GM12878 (cell line): ENCODE data around the gene PI4KB. TPM values are rescaled to one million over a fixed set of nuclear protein-coding genes. Genes with fewer than 3 reads are reported as not detected.

Experiments used
- ATAC-seq: fragments of 200-7000 bp; cut with Tn5 transposase; 3 replicates; pipeline ENCODE4 v1.9.1; 2020; ENCODE audit warnings: mild to moderate bottlenecking, moderate library complexity
- BruUV-seq: library from RNA; stranded (reverse); fragments of 400-500 nt; replicated peaks from 2 replicates; lab custom pipeline; 2021; lab: Mats Ljungman, UMichigan
- CTCF ChIA-PET: fragments of 300-600 bp; sonication (Branson Sonifier 250); formaldehyde crosslinking; extraction: SDS; loops from one replicate; lab custom pipeline; 2021; ENCODE audit warnings: inconsistent platforms; lab: Yijun Ruan, JAX
- POLR2A ChIA-PET: fragments of 350-600 bp; formaldehyde crosslinking; extraction: SDS; loops from one replicate; lab custom pipeline; 2021; ENCODE audit warnings: inconsistent platforms; lab: Charles Lee
- RAD21 ChIA-PET: fragments of 300-600 bp; sonication (Branson Sonifier 250); formaldehyde crosslinking; loops from one replicate; lab custom pipeline; 2023; ENCODE audit warnings: antibody characterized with exemption; ENCODE audit not compliant: unreplicated experiment; lab: Charles Lee
- SMC1A ChIA-PET: fragments of 300-600 bp; sonication (Branson Sonifier 250); formaldehyde crosslinking; loops from one replicate; lab custom pipeline; 2023; ENCODE audit not compliant: unreplicated experiment, uncharacterized antibody; lab: Charles Lee
- DNase-seq: peaks from one replicate; pipeline ENCODE4 v3.0.0-alpha.2; 2011; ENCODE audit warnings: low read depth, low spot score
- FAIRE-seq: peaks from 3 replicates; lab custom pipeline; 2011; peaks lifted over from hg19 to GRCh38; lab: Jason Lieb, UNC
- H2AFZ ChIP-seq: 2 replicates; pipeline ENCODE4 v1.6.0; 2011; ENCODE audit warnings: low read depth, low read length, control low read depth; ENCODE audit not compliant: control insufficient read depth
- H3K27ac ChIP-seq: 2 replicates; pipeline ENCODE4 v1.5.1; 2011; ENCODE audit warnings: control low read depth; ENCODE audit not compliant: control insufficient read depth, insufficient read depth
- H3K27me3 ChIP-seq, 2 experiments: replicated peaks in 1 of 2; 2 replicates each; pipeline versions ENCODE4 v1.6.0 to v1.6.1; 2011; ENCODE audit warnings: low read length in 1 of 2; ENCODE audit not compliant: control insufficient read depth in 2 of 2, insufficient read depth in 2 of 2
- H3K36me3 ChIP-seq, 2 experiments: 2 replicates each; pipeline ENCODE4 v1.5.1; 2011; ENCODE audit warnings: low read length in 1 of 2; ENCODE audit not compliant: control insufficient read depth in 2 of 2, insufficient read depth in 2 of 2
- H3K4me1 ChIP-seq: 2 replicates; pipeline ENCODE4 v1.6.1; 2011; ENCODE audit warnings: mild to moderate bottlenecking, low read length, moderate library complexity, mixed read lengths; ENCODE audit not compliant: control insufficient read depth, insufficient read depth
- H3K4me2 ChIP-seq: 2 replicates; pipeline ENCODE4 v1.6.0; 2011; ENCODE audit warnings: control low read depth; ENCODE audit not compliant: control insufficient read depth, insufficient read depth
- H3K4me3 ChIP-seq: fragments of 200-600 bp; sonication (generic); 2 replicates; pipeline ENCODE4 v1.5.1; 2016
- H3K79me2 ChIP-seq: 2 replicates; pipeline ENCODE4 v1.6.0; 2011; ENCODE audit warnings: low read length; ENCODE audit not compliant: control insufficient read depth, insufficient read depth
- H3K9ac ChIP-seq: 2 replicates; pipeline ENCODE4 v1.8.0; 2011; ENCODE audit warnings: low read length, control low read depth, mixed read lengths; ENCODE audit not compliant: control insufficient read depth, insufficient read depth
- H3K9me3 ChIP-seq: replicated peaks from 3 replicates; pipeline ENCODE4 v1.5.1; 2011; ENCODE audit warnings: mild to moderate bottlenecking, low read length; ENCODE audit not compliant: control insufficient read depth, insufficient read depth
- H4K20me1 ChIP-seq: 2 replicates; pipeline ENCODE4 v1.6.0; 2011; ENCODE audit not compliant: control insufficient read depth, insufficient read depth
- ATF7 ChIP-seq: fragments of 450-650 bp; IDR thresholded peaks from 2 replicates; pipeline ENCODE4 v1.6.1; 2016; ENCODE audit warnings: low read depth, mild to moderate bottlenecking
- BACH1 ChIP-seq: fragments of 450-650 bp; IDR thresholded peaks from 2 replicates; pipeline ENCODE4 v1.6.1; 2017; ENCODE audit warnings: mild to moderate bottlenecking, borderline replicate concordance
- CHD2 ChIP-seq: IDR thresholded peaks from 2 replicates; pipeline ENCODE4 v1.6.1; 2011; ENCODE audit warnings: low read depth, low read length, improper control_type of control experiment, borderline replicate concordance
- DPF2 ChIP-seq: fragments of 450-650 bp; IDR thresholded peaks from 2 replicates; pipeline ENCODE4 v1.6.1; 2017; ENCODE audit warnings: mild to moderate bottlenecking
- GATAD2B ChIP-seq: fragments of 450-650 bp; conservative IDR thresholded peaks from 2 replicates; pipeline ENCODE4 v1.6.1; 2017; ENCODE audit warnings: low read depth, mild to moderate bottlenecking, moderate library complexity
- HDGF ChIP-seq: fragments of 450-650 bp; IDR thresholded peaks from 2 replicates; pipeline ENCODE4 v1.6.1; 2016; ENCODE audit warnings: antibody characterized with exemption
- IRF4 ChIP-seq: IDR thresholded peaks from 2 replicates; pipeline ENCODE4 v1.6.1; 2011; ENCODE audit warnings: low read depth, low read length
- NR2F1 ChIP-seq: fragments of 450-650 bp; conservative IDR thresholded peaks from 2 replicates; pipeline ENCODE4 v1.6.1; 2017; ENCODE audit warnings: mild to moderate bottlenecking
- POLR2A ChIP-seq: IDR thresholded peaks from 2 replicates; pipeline ENCODE4 v1.6.1; 2011; ENCODE audit warnings: low read depth, mild to moderate bottlenecking, low read length
- POLR2AphosphoS5 ChIP-seq: IDR thresholded peaks from 2 replicates; pipeline ENCODE4 v1.6.1; 2011; ENCODE audit warnings: mild to moderate bottlenecking, low read length, inconsistent platforms
- RAD21 ChIP-seq: IDR thresholded peaks from 2 replicates; pipeline ENCODE4 v1.6.1; 2011; ENCODE audit warnings: mild to moderate bottlenecking, low read depth, low read length, moderate library complexity; ENCODE audit not compliant: insufficient read depth
- RB1 ChIP-seq: fragments of 450-650 bp; formaldehyde crosslinking; IDR thresholded peaks from 2 replicates; pipeline ENCODE4 v1.6.1; 2017; ENCODE audit warnings: mild to moderate bottlenecking, borderline replicate concordance
- SIN3A ChIP-seq: IDR thresholded peaks from 2 replicates; pipeline ENCODE4 v1.6.1; 2012; ENCODE audit warnings: low read depth, low read length, improper control_type of control experiment
- SMAD5 ChIP-seq: IDR thresholded peaks from 2 replicates; pipeline ENCODE4 v1.6.1; 2016; ENCODE audit warnings: antibody characterized with exemption, low read depth
- SREBF1 ChIP-seq: IDR thresholded peaks from 2 replicates; pipeline ENCODE4 v1.6.1; 2012; ENCODE audit warnings: mild to moderate bottlenecking, low read length
- STAT3 ChIP-seq: IDR thresholded peaks from 2 replicates; pipeline ENCODE4 v1.6.1; 2011; ENCODE audit warnings: low read depth, low read length, improper control_type of control experiment
- WGBS: methylation state at CpG from one replicate; pipeline ENCODE4 v1.1.6; 2016; ENCODE audit warnings: low lambda C conversion rate; ENCODE audit not compliant: insufficient replicate concordance, insufficient coverage; ENCODE audit errors: missing lambda C conversion rate; 5-methylcytosine and 5-hydroxymethylcytosine counted together
- in situ Hi-C: fragments of 300-500 bp; cut with MboI; formaldehyde crosslinking; loops from 9 replicates; pipeline ENCODE4 v1.14.3; 2018; ENCODE audit warnings: mixed read lengths
- intact Hi-C: fragments of 100-400 bp; cut with micrococcal nuclease; formaldehyde crosslinking; loops from one replicate; pipeline ENCODE4 v1.14.2; 2022; ENCODE audit not compliant: unreplicated experiment
- polyA plus RNA-seq, 11 experiments: library from polyadenylated mRNA; depleted of rRNA in 4 of 11; unstranded in 6 of 11; stranded (reverse) in 5 of 11; fragments of >200 nt; fragmentation: Nextera tagmentation in 4 of 11; fragmentation: Illumina TruSeq in 1 of 11; extraction: Ambion mirVana in 4 of 11; extraction: Trizol in 1 of 11; gene quantifications; 1 replicate in 1 of 11; 2 replicates in 10 of 11; pipeline versions ENCODE4 v1.2.1 to v1.2.3, GENCODE V29; 2011 to 2016; ENCODE audit warnings: inconsistent platforms in 2 of 11, missing spikeins in 2 of 11, low read depth in 1 of 11
- total RNA-seq, 4 experiments: library from RNA; depleted of rRNA in 3 of 4; stranded (reverse); fragments of >200 nt in 3 of 4; fragmentation: Illumina TruSeq in 1 of 4; extraction: Trizol in 1 of 4; gene quantifications; 2 replicates each; pipeline versions ENCODE4 v1.2.1 to v1.2.3, GENCODE V29; 2013 to 2021
- TF ChIP-seq, protein P1 (sequence below): fragments of 450-650 bp; IDR thresholded peaks from 2 replicates; pipeline ENCODE4 v1.6.1; 2017; ENCODE audit warnings: low read depth, mild to moderate bottlenecking, moderate library complexity
- TF ChIP-seq, protein P2 (sequence below): fragments of 450-650 bp; IDR thresholded peaks from 2 replicates; pipeline ENCODE4 v1.6.1; 2018; ENCODE audit warnings: borderline replicate concordance, mild to moderate bottlenecking; ENCODE audit not compliant: partially characterized antibody

PI4KB gene
- total and polyA plus RNA-seq, 10 of the 15 experiments (the other 5 are each of a cell fraction or from before 2014, with no cell fraction given) = 3.3 to 88.3 (median 51.7) TPM

- under 1% methylated on average over 42 of the region's 44 CpGs for WGBS
- TF ChIP-seq NR2F1 = peak; percentile 79
- no peak for TF ChIP-seq SMAD5
- TF ChIP-seq RAD21 = no peak
- no peak for TF ChIP-seq POLR2AphosphoS5
- TF ChIP-seq BACH1 = no peak
- TF ChIP-seq RB1 = 0 out of 2 replicates have a peak, but pooled peaks have one; percentile 45
- peak; percentile 4; the same call in 1 of the 2 replicates for TF ChIP-seq GATAD2B
- peak; percentile 36; the same call in 1 of the 2 replicates for TF ChIP-seq CHD2
- no peak for TF ChIP-seq STAT3
- peak; percentile 59; the same call in 1 of the 2 replicates for TF ChIP-seq SIN3A
- TF ChIP-seq, protein P1, sequence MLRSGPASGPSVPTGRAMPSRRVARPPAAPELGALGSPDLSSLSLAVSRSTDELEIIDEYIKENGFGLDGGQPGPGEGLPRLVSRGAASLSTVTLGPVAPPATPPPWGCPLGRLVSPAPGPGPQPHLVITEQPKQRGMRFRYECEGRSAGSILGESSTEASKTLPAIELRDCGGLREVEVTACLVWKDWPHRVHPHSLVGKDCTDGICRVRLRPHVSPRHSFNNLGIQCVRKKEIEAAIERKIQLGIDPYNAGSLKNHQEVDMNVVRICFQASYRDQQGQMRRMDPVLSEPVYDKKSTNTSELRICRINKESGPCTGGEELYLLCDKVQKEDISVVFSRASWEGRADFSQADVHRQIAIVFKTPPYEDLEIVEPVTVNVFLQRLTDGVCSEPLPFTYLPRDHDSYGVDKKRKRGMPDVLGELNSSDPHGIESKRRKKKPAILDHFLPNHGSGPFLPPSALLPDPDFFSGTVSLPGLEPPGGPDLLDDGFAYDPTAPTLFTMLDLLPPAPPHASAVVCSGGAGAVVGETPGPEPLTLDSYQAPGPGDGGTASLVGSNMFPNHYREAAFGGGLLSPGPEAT = no peak
- TF ChIP-seq ATF7 = 0 out of 2 replicates have a peak, but pooled peaks have one; percentile 28
- peak; percentile 23; the same call in 1 of the 2 replicates for TF ChIP-seq POLR2A
- TF ChIP-seq, protein P2, sequence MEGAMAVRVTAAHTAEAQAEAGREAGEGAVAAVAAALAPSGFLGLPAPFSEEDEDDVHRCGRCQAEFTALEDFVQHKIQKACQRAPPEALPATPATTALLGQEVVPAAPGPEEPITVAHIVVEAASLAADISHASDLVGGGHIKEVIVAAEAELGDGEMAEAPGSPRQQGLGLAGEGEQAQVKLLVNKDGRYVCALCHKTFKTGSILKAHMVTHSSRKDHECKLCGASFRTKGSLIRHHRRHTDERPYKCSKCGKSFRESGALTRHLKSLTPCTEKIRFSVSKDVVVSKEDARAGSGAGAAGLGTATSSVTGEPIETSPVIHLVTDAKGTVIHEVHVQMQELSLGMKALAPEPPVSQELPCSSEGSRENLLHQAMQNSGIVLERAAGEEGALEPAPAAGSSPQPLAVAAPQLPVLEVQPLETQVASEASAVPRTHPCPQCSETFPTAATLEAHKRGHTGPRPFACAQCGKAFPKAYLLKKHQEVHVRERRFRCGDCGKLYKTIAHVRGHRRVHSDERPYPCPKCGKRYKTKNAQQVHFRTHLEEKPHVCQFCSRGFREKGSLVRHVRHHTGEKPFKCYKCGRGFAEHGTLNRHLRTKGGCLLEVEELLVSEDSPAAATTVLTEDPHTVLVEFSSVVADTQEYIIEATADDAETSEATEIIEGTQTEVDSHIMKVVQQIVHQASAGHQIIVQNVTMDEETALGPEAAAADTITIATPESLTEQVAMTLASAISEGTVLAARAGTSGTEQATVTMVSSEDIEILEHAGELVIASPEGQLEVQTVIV = no peak
- TF ChIP-seq HDGF = peak; percentile 57; the same call in 1 of the 2 replicates
- no peak; the same call in 1 of the 2 replicates for TF ChIP-seq DPF2
- no peak for TF ChIP-seq IRF4
- no peak for TF ChIP-seq SREBF1
These were observed 44.1 kb downstream of the PI4KB start for GRCh38 chr1:151282883-151283725.

More at GRCh38 chr1:151282883-151283725, 44.1 kb downstream of the PI4KB start:
- Histone ChIP-seq H3K4me2 (peak overlapping the region; percentile 94), H3K27ac (peak overlapping the region; percentile 100), H3K9me3 (no peaks in the 10 kb centered on the region), H3K4me3 (peak overlapping the region; percentile 96), H3K27me3 (no peaks in the 10 kb centered on the region), H4K20me1 (no peaks in the 10 kb centered on the region), H3K79me2 (peaks cover 32% of the 10 kb centered on the region), H3K4me1 (peaks cover 12% of the 10 kb centered on the region), H3K9ac (peak overlapping the region; percentile 98), H3K36me3 (peaks cover 15 to 20% of the 10 kb centered on the region in 2 experiments; a peak in 3 of 4 replicates), H2AFZ (no peak overlapping the region; the same call in 1 of the 2 replicates)
- no peak for DNase-seq
- no peak for FAIRE-seq
- ChIA-PET SMC1A (interaction anchor here (1.5 to 1.6 kb wide), 3 partner anchors 15 to 58 kb away, joined by 3 to 7 read pairs (median 7); no protein-coding TSS in a partner anchor), CTCF (interaction anchor here (0.6 to 3.0 kb wide), 6 partner anchors 18 to 213 kb away, joined by 3 to 18 read pairs (median 4); no protein-coding TSS in a partner anchor), RAD21 (interaction anchor here (0.7 to 1.9 kb wide), 8 partner anchors 9 to 93 kb away, joined by 3 to 10 read pairs (median 4); partner anchors contain the start of genes PI4KB, PSMD4 and VPS72), POLR2A (interaction anchor here (0.5 to 3.6 kb wide), 12 partner anchors 10 to 216 kb away, joined by 3 to 32 read pairs (median 3); partner anchors contain the start of genes PI4KB, PIP5K1A and PSMD4)
- no TSS peak for BruUV-seq
- peak; percentile 4 for ATAC-seq
- in situ Hi-C loops = no loop called here
- intact Hi-C loops = loop anchor here (1.0 to 2.0 kb wide), 2 partner anchors 44 to 58 kb away; partner anchors contain the start of gene PI4KB
